MCF 10A (cell line): ENCODE data around the gene MYO10. TPM values are rescaled to one million over a fixed set of nuclear protein-coding genes. Genes with fewer than 3 reads are reported as not detected.

ENCODE experiments used
- BruUV-seq: library from RNA; stranded (reverse); fragments of 400-500 nt; replicated peaks from 2 replicates; lab custom pipeline; 2021; lab: Mats Ljungman, UMichigan
- CTCF ChIA-PET: fragments of 300-600 bp; sonication (Branson Sonifier 250); formaldehyde crosslinking; extraction: SDS; loops from one replicate; lab custom pipeline; 2021; ENCODE audit warnings: antibody characterized with exemption, inconsistent platforms; lab: Yijun Ruan, JAX
- POLR2A ChIA-PET: fragments of 300-600, 350-650 bp; sonication (Branson Sonifier 250); formaldehyde crosslinking; extraction: SDS; loops from one replicate; lab custom pipeline; 2020; ENCODE audit warnings: antibody characterized with exemption, inconsistent platforms; lab: Yijun Ruan, JAX
- DNase-seq: peaks from one replicate; pipeline ENCODE4 v3.0.0-alpha.2; 2018; ENCODE audit not compliant: unreplicated experiment
- H3K27ac Mint-ChIP-seq: one replicate; pipeline ENCODE4 v1.8.0; 2022; ENCODE audit warnings: mild to moderate bottlenecking, low read depth, mixed read lengths; ENCODE audit not compliant: unreplicated experiment
- H3K27me3 Mint-ChIP-seq: one replicate; pipeline ENCODE4 v1.8.0; 2022; ENCODE audit warnings: mixed read lengths; ENCODE audit not compliant: insufficient read depth, unreplicated experiment
- H3K36me3 Mint-ChIP-seq: one replicate; pipeline ENCODE4 v1.8.0; 2022; ENCODE audit warnings: mild to moderate bottlenecking, moderate library complexity, mixed read lengths; ENCODE audit not compliant: insufficient read depth, unreplicated experiment
- H3K4me1 Mint-ChIP-seq: one replicate; pipeline ENCODE4 v1.8.0; 2022; ENCODE audit warnings: mixed read lengths; ENCODE audit not compliant: insufficient read depth, unreplicated experiment
- H3K4me3 Mint-ChIP-seq: one replicate; pipeline ENCODE4 v1.8.0; 2022; ENCODE audit warnings: mild to moderate bottlenecking, moderate library complexity, mixed read lengths; ENCODE audit not compliant: unreplicated experiment
- H3K9me3 Mint-ChIP-seq: one replicate; pipeline ENCODE4 v1.8.0; 2022; ENCODE audit warnings: mixed read lengths; ENCODE audit not compliant: unreplicated experiment
- CTCF ChIP-seq: fragments of 200-600 bp; IDR thresholded peaks from one replicate; pipeline ENCODE4 v1.8.0; 2022; ENCODE audit warnings: antibody characterized with exemption, mild to moderate bottlenecking; ENCODE audit not compliant: unreplicated experiment
- intact Hi-C: fragments of 100-400 bp; cut with micrococcal nuclease; formaldehyde crosslinking; loops from 2 replicates; pipeline ENCODE4 v1.14.1; 2022
- total RNA-seq: library from RNA; stranded (reverse); gene quantifications from 2 replicates; pipeline ENCODE4 v1.2.3, GENCODE V29; 2022

MYO10 gene
- total RNA-seq, 1 experiment from 2014 or later, result 35.7 TPM

- Mint-ChIP-seq H3K27me3 (no peaks in the 10 kb centered on the region), H3K4me3 (no peak overlapping the region), H3K9me3 (no peaks in the 10 kb centered on the region), H3K27ac (no peak overlapping the region), H3K4me1 (no peaks in the 10 kb centered on the region), H3K36me3 (peaks cover 6% of the 10 kb centered on the region)
- intact Hi-C loops, result no loop called here
- POLR2A ChIA-PET, result interaction anchor here (0.7 kb wide), 1 partner anchor 642 kb away, joined by 3 read pairs; no protein-coding TSS in a partner anchor
- no peak for DNase-seq
- no TSS peak for BruUV-seq
- TF ChIP-seq CTCF, result no peak
- CTCF ChIA-PET, result interaction anchor here (1.8 kb wide), 1 partner anchor 324 kb away, joined by 4 read pairs; no protein-coding TSS in a partner anchor
Observed at GRCh38 chr5:16864631-16865131, 71.4 kb downstream of the MYO10 start.

- Mint-ChIP-seq H3K4me1 (no peaks in the 10 kb centered on the region), H3K27me3 (no peaks in the 10 kb centered on the region), H3K4me3 (no peak overlapping the region), H3K9me3 (no peaks in the 10 kb centered on the region), H3K27ac (no peak overlapping the region), H3K36me3 (peaks cover 6% of the 10 kb centered on the region)
- intact Hi-C loops, result no loop called here
- ChIA-PET CTCF (no interaction called here), POLR2A (no interaction called here)
- BruUV-seq, result no TSS peak
- no peak for TF ChIP-seq CTCF
- no peak for DNase-seq
Observed at GRCh38 chr5:16863469-16863946, 72.6 kb downstream of the MYO10 start.

GRCh38 chr5:16862777-16863176 lies 73.3 kb downstream of the MYO10 start:
- DNase-seq, result no peak
- H3K27ac Mint-ChIP-seq, result no peak overlapping the region
- H3K27me3 Mint-ChIP-seq, result no peaks in the 10 kb centered on the region
- no peak for TF ChIP-seq CTCF
- ChIA-PET CTCF (interaction anchor here (0.6 kb wide), 2 partner anchors 27 to 50 kb away, joined by 3 read pairs; no protein-coding TSS in a partner anchor), POLR2A (no interaction called here)
- peaks cover 6% of the 10 kb centered on the region for H3K36me3 Mint-ChIP-seq
- no peaks in the 10 kb centered on the region for H3K4me1 Mint-ChIP-seq
- no peak overlapping the region for H3K4me3 Mint-ChIP-seq
- BruUV-seq, result no TSS peak
- H3K9me3 Mint-ChIP-seq, result no peaks in the 10 kb centered on the region
- intact Hi-C loops, result no loop called here

- no peak overlapping the region for H3K4me3 Mint-ChIP-seq
- DNase-seq, result no peak
- TF ChIP-seq CTCF, result no peak
- CTCF ChIA-PET, result interaction anchor here (0.6 to 3.0 kb wide), 4 partner anchors 11 to 331 kb away, joined by 3 to 16 read pairs (median 4); no protein-coding TSS in a partner anchor
- H3K4me1 Mint-ChIP-seq, result peaks cover 10% of the 10 kb centered on the region
- no peaks in the 10 kb centered on the region for H3K36me3 Mint-ChIP-seq
- POLR2A ChIA-PET, result interaction anchor here (1.3 kb wide), 1 partner anchor 16 kb away, joined by 3 read pairs; no protein-coding TSS in a partner anchor
- no peak overlapping the region for H3K27ac Mint-ChIP-seq
- no peaks in the 10 kb centered on the region for H3K27me3 Mint-ChIP-seq
- no peaks in the 10 kb centered on the region for H3K9me3 Mint-ChIP-seq
- no TSS peak for BruUV-seq
- intact Hi-C loops, result no loop called here
Observed at GRCh38 chr5:16859346-16859745, 76.7 kb downstream of the MYO10 start.
